IMR-90 (cell line): Measurements from ENCODE around the gene CENPS. TPM values are rescaled to one million over a fixed set of nuclear protein-coding genes. Genes with fewer than 3 reads are reported as not detected.

Experiments
- ATAC-seq: fragments of 200-7000 bp; cut with Tn5 transposase; 2 replicates; pipeline ENCODE4 v1.9.1; 2020; ENCODE audit warnings: low read depth, mild to moderate bottlenecking, moderate library complexity
- BruUV-seq: library from RNA; stranded (reverse); fragments of 400-500 nt; replicated peaks from 2 replicates; lab custom pipeline; 2021; lab: Mats Ljungman, UMichigan
- CTCF ChIA-PET: fragments of 300-600 bp; formaldehyde crosslinking; extraction: SDS; loops from one replicate; lab custom pipeline; 2021; ENCODE audit warnings: antibody characterized with exemption; lab: Yijun Ruan, JAX
- POLR2A ChIA-PET: fragments of 300-600 bp; sonication (Branson Sonifier 250); formaldehyde crosslinking; loops from one replicate; lab custom pipeline; 2022; ENCODE audit warnings: antibody characterized with exemption; ENCODE audit not compliant: unreplicated experiment; lab: Charles Lee
- DNase-seq: peaks from one replicate; pipeline ENCODE4 v3.0.0; 2013
- H2AFZ ChIP-seq: replicated peaks from 2 replicates; pipeline ENCODE3; 2013; ENCODE audit warnings: low read length, mild to moderate bottlenecking; ENCODE audit not compliant: poor library complexity
- H2AK5ac ChIP-seq: 2 replicates; pipeline ENCODE4 v1.6.1; 2013; ENCODE audit warnings: low read depth, low read length, inconsistent platforms
- H2AK9ac ChIP-seq: replicated peaks from 2 replicates; pipeline ENCODE3; 2013; ENCODE audit warnings: mild to moderate bottlenecking, low read depth, low read length, moderate library complexity; ENCODE audit not compliant: poor library complexity
- H2BK120ac ChIP-seq: 2 replicates; pipeline ENCODE4 v1.6.1; 2013; ENCODE audit warnings: low read depth, low read length, inconsistent platforms
- H2BK15ac ChIP-seq: 3 replicates; pipeline ENCODE4 v1.6.1; 2013; ENCODE audit warnings: low read depth, low read length, inconsistent platforms
- H2BK20ac ChIP-seq: 2 replicates; pipeline ENCODE4 v1.6.1; 2013; ENCODE audit warnings: low read depth, mild to moderate bottlenecking, inconsistent platforms, low read length, moderate library complexity
- H2BK5ac ChIP-seq: 2 replicates; pipeline ENCODE4 v1.6.1; 2013; ENCODE audit warnings: mild to moderate bottlenecking, low read depth, low read length, inconsistent platforms; ENCODE audit not compliant: poor library complexity, severe bottlenecking
- H3K14ac ChIP-seq: replicated peaks from 2 replicates; pipeline ENCODE4 v1.6.1; 2013; ENCODE audit warnings: low read depth, low read length, inconsistent platforms
- H3K18ac ChIP-seq: 2 replicates; pipeline ENCODE4 v1.6.1; 2013; ENCODE audit warnings: low read depth, low read length, control low read depth
- H3K23ac ChIP-seq: 2 replicates; pipeline ENCODE4 v1.6.1; 2013; ENCODE audit warnings: low read depth, low read length, inconsistent platforms
- H3K27ac ChIP-seq: 2 replicates; pipeline ENCODE4 v1.5.1; 2013; ENCODE audit warnings: mild to moderate bottlenecking, control low read depth, low read length; ENCODE audit not compliant: insufficient read depth
- H3K27me3 ChIP-seq: 2 replicates; pipeline ENCODE4 v1.6.1; 2013; ENCODE audit warnings: low read length; ENCODE audit not compliant: control insufficient read depth, insufficient read depth
- H3K36me3 ChIP-seq: 2 replicates; pipeline ENCODE4 v1.6.1; 2013; ENCODE audit warnings: low read length, mixed read lengths; ENCODE audit not compliant: control insufficient read depth, insufficient read depth
- H3K4ac ChIP-seq: 2 replicates; pipeline ENCODE4 v1.6.1; 2013; ENCODE audit warnings: low read depth, low read length, inconsistent platforms
- H3K4me1 ChIP-seq: 2 replicates; pipeline ENCODE4 v1.6.1; 2013; ENCODE audit warnings: low read length, mixed read lengths; ENCODE audit not compliant: control insufficient read depth, insufficient read depth
- H3K4me2 ChIP-seq: 2 replicates; pipeline ENCODE4 v1.6.1; 2013; ENCODE audit warnings: low read depth, mild to moderate bottlenecking, control low read depth, low read length, moderate library complexity
- H3K4me3 ChIP-seq: 2 replicates; pipeline ENCODE4 v1.5.1; 2013; ENCODE audit warnings: low read depth, mild to moderate bottlenecking, control low read depth, low read length, moderate library complexity; ENCODE audit not compliant: insufficient read depth
- H3K56ac ChIP-seq: 2 replicates; pipeline ENCODE4 v1.6.1; 2013; ENCODE audit warnings: low read length, inconsistent platforms; ENCODE audit not compliant: insufficient read depth; ENCODE audit errors: extremely low read depth
- H3K79me1 ChIP-seq, 2 experiments: 2 replicates each; pipeline ENCODE4 v1.6.1; 2013; ENCODE audit warnings: low read length in 2 of 2, inconsistent platforms in 1 of 2, low read depth in 1 of 2
- H3K9ac ChIP-seq: 2 replicates; pipeline ENCODE4 v1.6.1; 2013; ENCODE audit warnings: low read depth, low read length, control low read depth
- H3K9me1 ChIP-seq: 2 replicates; pipeline ENCODE4 v1.6.1; 2013; ENCODE audit warnings: low read length, inconsistent platforms; ENCODE audit not compliant: insufficient read depth
- H3K9me3 ChIP-seq: 2 replicates; pipeline ENCODE4 v1.6.1; 2013; ENCODE audit warnings: low read length; ENCODE audit not compliant: control insufficient read depth, insufficient read depth
- H4K20me1 ChIP-seq: 2 replicates; pipeline ENCODE4 v1.6.1; 2013; ENCODE audit warnings: low read length, inconsistent platforms; ENCODE audit not compliant: insufficient read depth
- H4K5ac ChIP-seq: 2 replicates; pipeline ENCODE4 v1.6.1; 2013; ENCODE audit warnings: mild to moderate bottlenecking, low read depth, low read length, control low read depth
- H4K8ac ChIP-seq, 2 experiments: 2 replicates each; pipeline ENCODE4 v1.6.1; 2013; ENCODE audit warnings: low read depth in 2 of 2, low read length in 2 of 2, control low read depth in 1 of 2, inconsistent platforms in 1 of 2
- H4K91ac ChIP-seq: 2 replicates; pipeline ENCODE4 v1.6.1; 2013; ENCODE audit warnings: low read depth, low read length, inconsistent platforms; ENCODE audit not compliant: insufficient read depth
- POLR2A ChIP-seq: IDR thresholded peaks from 2 replicates; pipeline ENCODE4 v1.6.1; 2012; ENCODE audit warnings: mild to moderate bottlenecking, low read depth, low read length
- RFX5 ChIP-seq: IDR thresholded peaks from 2 replicates; pipeline ENCODE4 v1.8.0; 2012; ENCODE audit warnings: low read depth, mild to moderate bottlenecking, low read length, moderate library complexity
- WGBS, 2 experiments: methylation state at CpG; one replicate each; pipeline versions ENCODE4 v1.1.5 to v1.1.7; 2013; ENCODE audit warnings: missing lambda C conversion rate in 2 of 2; ENCODE audit not compliant: insufficient read length in 1 of 2; ENCODE audit errors: extremely low coverage in 2 of 2; 5-methylcytosine and 5-hydroxymethylcytosine counted together
- dilution Hi-C: fragments of 300-500 bp; cut with HindIII; formaldehyde crosslinking; loops from one replicate; pipeline ENCODE4 v1.14.3; 2018; ENCODE audit warnings: low sequenced_read_pairs; ENCODE audit not compliant: unreplicated experiment
- in situ Hi-C: fragments of 300-500 bp; cut with MboI; formaldehyde crosslinking; loops from 3 replicates; pipeline ENCODE4 v1.14.3; 2019; ENCODE audit warnings: low sequenced_read_pairs, inconsistent platforms, mixed read lengths
- intact Hi-C: fragments of 100-400 bp; cut with micrococcal nuclease; formaldehyde crosslinking; loops from 2 replicates; pipeline ENCODE4 v1.10.0; 2022
- polyA plus RNA-seq, 3 experiments: library from polyadenylated mRNA; depleted of rRNA; stranded (reverse); fragments of >200 nt; gene quantifications; 2 replicates each; pipeline ENCODE4 v1.2.3, GENCODE V29; 2012; ENCODE audit warnings: low replicate concordance in 1 of 3
- total RNA-seq: library from RNA; depleted of rRNA; stranded (reverse); fragments of >200 nt; gene quantifications from 2 replicates; pipeline ENCODE4 v1.2.3, GENCODE V29; 2012

Gene CENPS
- total and polyA plus RNA-seq, 2 of the 4 experiments (the other 2 are of a cell fraction): 9.9 to 12.3 TPM

DNA sequence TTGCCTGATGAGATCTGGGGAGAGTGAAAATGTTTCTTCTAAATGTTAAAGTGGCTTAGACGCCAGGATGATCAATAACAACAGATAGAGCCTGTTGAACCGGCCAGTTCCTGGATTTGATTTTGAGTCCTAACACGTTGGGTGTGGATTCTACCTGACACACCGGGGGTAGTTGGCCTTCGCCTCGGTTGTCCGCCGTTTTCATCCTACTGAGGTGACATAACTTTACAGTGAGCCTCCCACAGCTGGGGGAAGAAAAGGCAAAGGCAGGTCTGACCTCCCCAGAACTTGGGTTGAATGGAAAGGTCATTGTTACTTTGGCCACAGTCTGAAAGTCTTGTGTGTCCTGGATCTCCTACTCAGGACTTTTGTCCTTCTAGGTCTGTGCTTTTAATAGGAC is 30.2 kb upstream of the CENPS start:
- H2BK15ac ChIP-seq: peak overlapping the region; percentile 7; the same call in 1 of the 3 replicates
- ChIA-PET CTCF (interaction anchor here (1.2 kb wide), 1 partner anchor 30 kb away, joined by 3 read pairs; the partner anchor contains the start of gene CENPS), POLR2A (interaction anchor here (0.7 to 2.9 kb wide), 2 partner anchors 12 to 22 kb away, joined by 3 to 22 read pairs; no protein-coding TSS in a partner anchor)
- peak overlapping the region; percentile 99 for H2AK9ac ChIP-seq
- peak overlapping the region; percentile 5; the same call in 1 of the 2 replicates for H4K5ac ChIP-seq
- H2BK120ac ChIP-seq: no peak overlapping the region
- intact Hi-C loops (no loop called here), in situ Hi-C loops (no loop called here), dilution Hi-C loops (no loop called here)
- peaks cover 29% of the 10 kb centered on the region; the same call in 1 of the 2 replicates for H4K20me1 ChIP-seq
- H3K4ac ChIP-seq: peak overlapping the region; percentile 67
- H3K36me3 ChIP-seq: peaks cover 16% of the 10 kb centered on the region
- DNase-seq (no peak), ATAC-seq (no peak)
- no peak overlapping the region for H2BK20ac ChIP-seq
- peak overlapping the region; percentile 76 for H3K4me3 ChIP-seq
- peak overlapping the region; percentile 77 for H2BK5ac ChIP-seq
- H4K91ac ChIP-seq: peak overlapping the region; percentile 17; the same call in 1 of the 2 replicates
- peaks cover 13% of the 10 kb centered on the region; the same call in 1 of the 2 replicates for H3K9me1 ChIP-seq
- H2AFZ ChIP-seq: no peak overlapping the region
- H3K14ac ChIP-seq: peak overlapping the region; percentile 74
- TF ChIP-seq POLR2A (no peak), RFX5 (no peak)
- H3K27ac ChIP-seq: peak overlapping the region; percentile 85
- peaks cover 6% of the 10 kb centered on the region for H3K4me1 ChIP-seq
- peak overlapping the region; percentile 45 for H3K56ac ChIP-seq
- peak overlapping the region; percentile 79 for H3K23ac ChIP-seq
- H3K4me2 ChIP-seq: peak overlapping the region; percentile 97
- no peaks in the 10 kb centered on the region for H3K27me3 ChIP-seq
- peak overlapping the region; percentile 11 for H3K18ac ChIP-seq
- H4K8ac ChIP-seq: peak overlapping the region in 1 of 2 experiments; percentile 40; a peak in 1 of 4 replicates
- peak overlapping the region; percentile 57; the same call in 1 of the 2 replicates for H2AK5ac ChIP-seq
- H3K9ac ChIP-seq: peak overlapping the region; percentile 91
- H3K9me3 ChIP-seq: no peaks in the 10 kb centered on the region
- 0% methylated on average over 3 of the region's 8 CpGs; no CpG with 5 or more reads in 1 of the 2 experiments for WGBS, 2 experiments
- H3K79me1 ChIP-seq: peaks cover 16 to 31% of the 10 kb centered on the region in 2 experiments
- BruUV-seq: no TSS peak
